NCI-H1436 treated with DMSO at 0.1 percent for 48 hours (cell line): ENCODE measurements around the gene SEMA4D.

Experiments used
- DNase-seq: peaks from one replicate; lab custom pipeline; 2025; lab: John Stamatoyannopoulos, UW

The SEMA4D gene

GRCh38 chr9:89317282-89317681, 180.6 kb downstream of the SEMA4D start:
- DNase-seq: no peak

GRCh38 chr9:89315482-89315881, 182.4 kb downstream of the SEMA4D start:
- no peak for DNase-seq

- DNase-seq: no peak
Observed at GRCh38 chr9:89314955-89315354, 183.0 kb downstream of the SEMA4D start.

- no peak for DNase-seq
Observed at GRCh38 chr9:89313842-89314241, 184.1 kb downstream of the SEMA4D start.

GRCh38 chr9:89312222-89312571, 185.7 kb downstream of the SEMA4D start:
- DNase-seq: no peak

GRCh38 chr9:89311346-89312221, 186.3 kb downstream of the SEMA4D start:
- DNase-seq: no peak
